Fibroblast of pulmonary artery (primary cell): ENCODE results near the gene ALG12.

Experiments used
- DNase-seq: peaks from one replicate; pipeline ENCODE4 v3.0.0-alpha.2; 2010; ENCODE audit warnings: low read depth
- H3K4me3 ChIP-seq: replicated peaks from 2 replicates; pipeline ENCODE4 v1.5.1; 2011; ENCODE audit warnings: low read depth, mild to moderate bottlenecking, control low read depth, low read length, moderate library complexity
- TF ChIP-seq, protein P1 (sequence below): IDR thresholded peaks from 2 replicates; pipeline ENCODE4 v1.5.1; 2011; ENCODE audit warnings: mild to moderate bottlenecking, control low read depth, low read length, inconsistent platforms; ENCODE audit errors: missing control alignments

ALG12 gene

DNA sequence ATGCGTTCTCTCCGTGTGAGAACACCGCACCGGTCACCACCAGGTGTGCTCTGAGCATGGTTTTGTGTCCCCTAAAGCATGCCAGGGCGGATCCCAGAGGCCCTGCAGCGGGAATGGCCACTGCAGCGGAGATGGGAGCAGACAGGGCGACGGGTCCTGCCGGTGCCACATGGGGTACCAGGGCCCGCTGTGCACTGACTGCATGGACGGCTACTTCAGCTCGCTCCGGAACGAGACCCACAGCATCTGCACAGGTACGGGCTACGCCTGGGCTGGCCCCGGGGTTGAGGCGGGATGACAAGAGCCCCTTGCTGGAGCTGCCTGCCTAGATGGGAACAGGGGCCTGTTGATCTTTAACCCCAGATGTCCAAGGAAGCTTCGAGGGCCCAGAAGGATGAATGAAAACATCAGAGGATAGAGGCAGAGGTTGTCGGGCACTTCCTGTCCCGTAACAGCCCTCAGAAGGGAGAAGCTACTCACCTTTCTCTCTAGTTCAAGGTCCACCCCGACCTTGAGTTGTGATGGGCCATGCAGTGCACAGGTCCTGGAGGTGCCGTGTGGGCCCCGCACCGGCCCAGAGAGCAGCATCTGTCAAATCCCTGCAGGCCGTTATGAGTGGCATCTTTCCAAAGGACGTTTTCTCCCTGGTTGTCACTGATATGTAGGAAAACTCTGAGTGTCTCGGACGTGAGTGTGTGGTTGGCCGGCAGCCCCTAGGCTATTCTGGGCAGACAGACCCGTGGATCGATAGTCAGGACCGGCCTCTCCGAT lies 3.5 kb upstream of the ALG12 start:
- H3K4me3 ChIP-seq, result no peak overlapping the region
- no peak for DNase-seq
- TF ChIP-seq, protein P1, sequence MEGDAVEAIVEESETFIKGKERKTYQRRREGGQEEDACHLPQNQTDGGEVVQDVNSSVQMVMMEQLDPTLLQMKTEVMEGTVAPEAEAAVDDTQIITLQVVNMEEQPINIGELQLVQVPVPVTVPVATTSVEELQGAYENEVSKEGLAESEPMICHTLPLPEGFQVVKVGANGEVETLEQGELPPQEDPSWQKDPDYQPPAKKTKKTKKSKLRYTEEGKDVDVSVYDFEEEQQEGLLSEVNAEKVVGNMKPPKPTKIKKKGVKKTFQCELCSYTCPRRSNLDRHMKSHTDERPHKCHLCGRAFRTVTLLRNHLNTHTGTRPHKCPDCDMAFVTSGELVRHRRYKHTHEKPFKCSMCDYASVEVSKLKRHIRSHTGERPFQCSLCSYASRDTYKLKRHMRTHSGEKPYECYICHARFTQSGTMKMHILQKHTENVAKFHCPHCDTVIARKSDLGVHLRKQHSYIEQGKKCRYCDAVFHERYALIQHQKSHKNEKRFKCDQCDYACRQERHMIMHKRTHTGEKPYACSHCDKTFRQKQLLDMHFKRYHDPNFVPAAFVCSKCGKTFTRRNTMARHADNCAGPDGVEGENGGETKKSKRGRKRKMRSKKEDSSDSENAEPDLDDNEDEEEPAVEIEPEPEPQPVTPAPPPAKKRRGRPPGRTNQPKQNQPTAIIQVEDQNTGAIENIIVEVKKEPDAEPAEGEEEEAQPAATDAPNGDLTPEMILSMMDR, result no peak

GRCh38 chr22:49920859-49921258 lies 2.6 kb upstream of the ALG12 start:
- TF ChIP-seq, protein P1, result no peak
- DNase-seq, result no peak
- H3K4me3 ChIP-seq, result no peak overlapping the region

- no peak for DNase-seq
- TF ChIP-seq, protein P1, result no peak
- peak overlapping the region; percentile 70 for H3K4me3 ChIP-seq
Measured at GRCh38 chr22:49918911-49919881, 958 bp upstream of the ALG12 start.

DNA sequence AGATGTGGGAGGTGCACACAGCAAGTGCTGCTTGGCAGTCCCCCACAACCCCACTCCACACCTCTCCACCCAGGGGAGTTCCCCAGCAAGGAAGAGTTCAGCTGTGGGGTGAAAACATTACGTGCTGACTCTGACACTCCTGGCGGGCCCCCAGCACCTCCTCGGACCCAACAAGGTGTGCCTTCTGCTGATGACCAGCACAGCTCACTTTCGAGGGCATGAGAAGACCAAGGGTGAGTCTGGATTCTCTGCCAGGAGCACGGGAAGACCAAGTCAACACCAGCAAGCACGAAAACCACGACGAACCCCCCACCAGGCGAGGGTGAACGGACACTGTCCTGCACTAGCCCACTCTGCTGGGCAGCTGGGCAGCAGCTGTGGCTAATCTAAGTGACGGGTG lies 1.4 kb downstream of the ALG12 start:
- no peak overlapping the region for H3K4me3 ChIP-seq
- TF ChIP-seq, protein P1, result no peak
- no peak for DNase-seq

GRCh38 chr22:49915610-49916009 lies 2.6 kb downstream of the ALG12 start:
- TF ChIP-seq, protein P1, result no peak
- H3K4me3 ChIP-seq, result no peak overlapping the region
- DNase-seq, result no peak

- no peak overlapping the region for H3K4me3 ChIP-seq
- DNase-seq, result no peak
- TF ChIP-seq, protein P1, result no peak
Measured at GRCh38 chr22:49914256-49914655, 4.0 kb downstream of the ALG12 start.
